ENCODE measurements around the gene RAPGEF1.

DNA sequence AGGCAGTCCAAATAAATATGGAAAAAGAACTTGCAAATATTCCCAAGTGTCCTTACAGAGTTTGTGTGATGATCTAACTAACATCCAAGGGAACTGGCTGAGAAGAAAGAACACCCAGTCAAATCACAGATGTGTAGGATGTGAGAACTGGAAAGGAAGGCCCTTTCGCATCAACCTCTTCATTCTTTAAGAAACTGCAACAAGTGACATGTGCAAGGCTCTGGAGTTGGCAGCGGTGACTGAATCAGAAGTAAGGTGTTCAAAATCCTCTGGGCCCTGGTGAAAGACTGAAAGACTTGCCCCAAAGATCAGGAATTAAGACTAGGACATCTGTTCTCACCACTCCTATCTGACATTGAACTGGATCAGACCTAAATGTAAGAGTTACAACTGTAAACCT lies 88.7 kb downstream of the RAPGEF1 start:
- TF ChIP-seq, protein P1, sequence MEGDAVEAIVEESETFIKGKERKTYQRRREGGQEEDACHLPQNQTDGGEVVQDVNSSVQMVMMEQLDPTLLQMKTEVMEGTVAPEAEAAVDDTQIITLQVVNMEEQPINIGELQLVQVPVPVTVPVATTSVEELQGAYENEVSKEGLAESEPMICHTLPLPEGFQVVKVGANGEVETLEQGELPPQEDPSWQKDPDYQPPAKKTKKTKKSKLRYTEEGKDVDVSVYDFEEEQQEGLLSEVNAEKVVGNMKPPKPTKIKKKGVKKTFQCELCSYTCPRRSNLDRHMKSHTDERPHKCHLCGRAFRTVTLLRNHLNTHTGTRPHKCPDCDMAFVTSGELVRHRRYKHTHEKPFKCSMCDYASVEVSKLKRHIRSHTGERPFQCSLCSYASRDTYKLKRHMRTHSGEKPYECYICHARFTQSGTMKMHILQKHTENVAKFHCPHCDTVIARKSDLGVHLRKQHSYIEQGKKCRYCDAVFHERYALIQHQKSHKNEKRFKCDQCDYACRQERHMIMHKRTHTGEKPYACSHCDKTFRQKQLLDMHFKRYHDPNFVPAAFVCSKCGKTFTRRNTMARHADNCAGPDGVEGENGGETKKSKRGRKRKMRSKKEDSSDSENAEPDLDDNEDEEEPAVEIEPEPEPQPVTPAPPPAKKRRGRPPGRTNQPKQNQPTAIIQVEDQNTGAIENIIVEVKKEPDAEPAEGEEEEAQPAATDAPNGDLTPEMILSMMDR (conservative IDR thresholded peaks at IDR 0.05; ENCODE audit: low read length): no peak
- TF ChIP-seq EZH2phosphoT487 (IDR thresholded peaks at IDR 0.05; ENCODE audit: borderline replicate concordance, low read depth, low read length): no peak
